HEK293T (cell line): ENCODE results near the gene PXK.

ENCODE experiments used
- CTCF ChIA-PET: fragments of 350-600 bp; formaldehyde crosslinking; extraction: SDS; loops from one replicate; lab custom pipeline; 2021; ENCODE audit warnings: antibody characterized with exemption, inconsistent platforms; lab: Yijun Ruan, JAX
- POLR2A ChIA-PET: fragments of 350-600 bp; formaldehyde crosslinking; extraction: SDS; loops from one replicate; lab custom pipeline; 2020; ENCODE audit warnings: antibody characterized with exemption, inconsistent platforms; lab: Yijun Ruan, JAX
- DNase-seq: peaks from one replicate; pipeline ENCODE4 v3.0.0; 2012; ENCODE audit warnings: mixed read lengths; ENCODE audit errors: extremely low spot score
- ARNT ChIP-seq: fragments of 450-650 bp; IDR thresholded peaks from 2 replicates; pipeline ENCODE4 v1.6.1; 2017; ENCODE audit warnings: mild to moderate bottlenecking
- BHLHE40 ChIP-seq: fragments of 450-650 bp; IDR thresholded peaks from 2 replicates; pipeline ENCODE4 v1.6.1; 2016; ENCODE audit warnings: mild to moderate bottlenecking, moderate library complexity, borderline replicate concordance
- CTBP1 ChIP-seq: fragments of 450-650 bp; IDR thresholded peaks from 2 replicates; pipeline ENCODE4 v1.6.1; 2016; ENCODE audit warnings: borderline replicate concordance
- ELF4 ChIP-seq: fragments of 450-650 bp; IDR thresholded peaks from 2 replicates; pipeline ENCODE4 v1.6.1; 2017; ENCODE audit warnings: antibody characterized with exemption
- FOXA1 ChIP-seq: fragments of 450-650 bp; IDR thresholded peaks from 2 replicates; pipeline ENCODE4 v1.6.1; 2016; ENCODE audit warnings: mild to moderate bottlenecking
- FOXK2 ChIP-seq: fragments of 450-650 bp; IDR thresholded peaks from 2 replicates; pipeline ENCODE4 v1.6.1; 2016; ENCODE audit warnings: mild to moderate bottlenecking
- FOXM1 ChIP-seq: fragments of 450-650 bp; IDR thresholded peaks from 2 replicates; pipeline ENCODE4 v1.6.1; 2017; ENCODE audit warnings: mild to moderate bottlenecking, borderline replicate concordance
- HDGF ChIP-seq: fragments of 450-650 bp; IDR thresholded peaks from 2 replicates; pipeline ENCODE4 v1.6.1; 2017; ENCODE audit warnings: antibody characterized with exemption, borderline replicate concordance
- L3MBTL2 ChIP-seq: fragments of 450-650 bp; conservative IDR thresholded peaks from 2 replicates; pipeline ENCODE4 v1.6.1; 2016; ENCODE audit warnings: mild to moderate bottlenecking
- LEF1 ChIP-seq: fragments of 450-650 bp; IDR thresholded peaks from 2 replicates; pipeline ENCODE4 v1.6.1; 2017; ENCODE audit warnings: mild to moderate bottlenecking, borderline replicate concordance
- NFRKB ChIP-seq: fragments of 450-650 bp; IDR thresholded peaks from 2 replicates; pipeline ENCODE4 v1.6.1; 2016; ENCODE audit warnings: mild to moderate bottlenecking, moderate library complexity
- SP1 ChIP-seq: fragments of 450-650 bp; IDR thresholded peaks from 2 replicates; pipeline ENCODE4 v1.6.1; 2017
- SUZ12 ChIP-seq: fragments of 450-650 bp; IDR thresholded peaks from 2 replicates; pipeline ENCODE4 v1.6.1; 2016; ENCODE audit warnings: mild to moderate bottlenecking
- TARDBP ChIP-seq: fragments of 450-650 bp; IDR thresholded peaks from 2 replicates; pipeline ENCODE4 v1.6.1; 2016
- ZNF384 ChIP-seq: fragments of 450-650 bp; IDR thresholded peaks from 2 replicates; pipeline ENCODE4 v1.6.1; 2016
- TF ChIP-seq, protein P1 (sequence below): fragments of 450-650 bp; IDR thresholded peaks from 2 replicates; pipeline ENCODE4 v1.6.1; 2016

PXK gene

DNA sequence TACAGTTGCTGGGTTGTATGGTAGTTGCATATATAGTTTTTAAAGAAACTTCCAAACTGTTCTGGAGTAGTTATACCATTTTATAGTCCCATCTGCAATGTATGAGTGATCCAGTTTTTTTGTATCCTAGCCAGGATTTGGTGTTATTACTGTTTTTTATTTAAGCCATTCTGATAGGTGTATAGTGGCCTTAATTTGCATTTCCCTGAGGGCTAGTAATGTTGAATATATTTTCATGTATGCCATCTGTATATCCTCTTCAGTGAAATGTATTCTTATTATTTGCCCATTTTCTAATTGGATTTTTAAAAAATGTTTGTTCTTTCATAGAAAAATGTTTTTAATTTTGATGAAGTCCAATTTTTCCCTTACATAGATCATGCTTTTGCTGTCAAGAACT is 29.2 kb downstream of the PXK start:
- ChIA-PET POLR2A (no interaction called here), CTCF (no interaction called here)
- TF ChIP-seq ZNF384 (no peak), NFRKB (no peak), FOXK2 (no peak), HDGF (no peak), FOXM1 (no peak), LEF1 (no peak), BHLHE40 (no peak), ARNT (no peak), TARDBP (no peak), SUZ12 (no peak), ELF4 (no peak), SP1 (no peak), FOXA1 (no peak)
- TF ChIP-seq, protein P1, sequence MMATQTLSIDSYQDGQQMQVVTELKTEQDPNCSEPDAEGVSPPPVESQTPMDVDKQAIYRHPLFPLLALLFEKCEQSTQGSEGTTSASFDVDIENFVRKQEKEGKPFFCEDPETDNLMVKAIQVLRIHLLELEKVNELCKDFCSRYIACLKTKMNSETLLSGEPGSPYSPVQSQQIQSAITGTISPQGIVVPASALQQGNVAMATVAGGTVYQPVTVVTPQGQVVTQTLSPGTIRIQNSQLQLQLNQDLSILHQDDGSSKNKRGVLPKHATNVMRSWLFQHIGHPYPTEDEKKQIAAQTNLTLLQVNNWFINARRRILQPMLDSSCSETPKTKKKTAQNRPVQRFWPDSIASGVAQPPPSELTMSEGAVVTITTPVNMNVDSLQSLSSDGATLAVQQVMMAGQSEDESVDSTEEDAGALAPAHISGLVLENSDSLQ, result no peak
- DNase-seq, result no peak

DNA sequence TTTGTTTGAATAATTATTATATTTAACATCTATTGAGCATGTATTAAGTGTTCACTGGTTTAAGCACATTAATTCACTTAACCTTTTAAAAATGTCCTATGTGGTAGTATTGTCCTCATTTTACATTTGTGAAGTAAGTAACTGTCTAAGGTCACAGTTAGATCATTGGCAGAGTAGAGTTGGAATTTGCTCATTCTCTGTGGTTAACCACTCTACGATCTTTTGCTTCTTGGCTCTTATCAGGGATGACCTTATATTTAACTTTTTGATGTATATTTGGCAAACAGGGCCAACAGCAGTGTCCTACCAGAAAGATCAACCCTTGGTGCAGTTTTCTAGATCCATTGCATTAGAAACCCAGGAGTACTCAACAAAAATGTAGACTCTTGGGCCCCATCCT is 34.0 kb downstream of the PXK start:
- POLR2A ChIA-PET, result no interaction called here
- DNase-seq, result no peak

DNA sequence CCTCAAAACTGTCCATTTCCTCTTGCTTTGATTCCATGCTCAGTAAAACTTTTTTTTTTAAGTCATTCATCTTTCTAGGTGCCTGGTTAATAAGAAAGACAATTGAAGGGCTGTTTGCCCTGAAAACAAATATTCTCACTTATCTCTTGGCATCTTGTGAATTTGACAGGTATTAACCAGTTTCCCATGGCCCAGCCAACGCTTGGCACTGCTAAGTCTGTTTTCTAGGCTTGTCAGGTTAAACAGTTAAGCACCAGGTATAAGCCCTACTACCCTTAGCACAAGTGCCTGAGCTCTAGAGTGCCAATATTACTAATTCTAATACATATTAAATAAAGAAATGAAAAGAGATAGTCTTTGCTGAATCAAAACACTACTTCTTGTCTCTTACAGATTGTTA is 36.3 kb downstream of the PXK start:
- no peak for DNase-seq
- TF ChIP-seq FOXA1 (no peak), HDGF (no peak), BHLHE40 (no peak), FOXK2 (no peak), L3MBTL2 (no peak)
- POLR2A ChIA-PET, result no interaction called here
- CTCF ChIA-PET, result no interaction called here

More for the DNA sequence above, 34.0 kb downstream of the PXK start:
- CTCF ChIA-PET, result no interaction called here
- TF ChIP-seq SP1 (no peak), CTBP1 (no peak), TARDBP (no peak)

DNA sequence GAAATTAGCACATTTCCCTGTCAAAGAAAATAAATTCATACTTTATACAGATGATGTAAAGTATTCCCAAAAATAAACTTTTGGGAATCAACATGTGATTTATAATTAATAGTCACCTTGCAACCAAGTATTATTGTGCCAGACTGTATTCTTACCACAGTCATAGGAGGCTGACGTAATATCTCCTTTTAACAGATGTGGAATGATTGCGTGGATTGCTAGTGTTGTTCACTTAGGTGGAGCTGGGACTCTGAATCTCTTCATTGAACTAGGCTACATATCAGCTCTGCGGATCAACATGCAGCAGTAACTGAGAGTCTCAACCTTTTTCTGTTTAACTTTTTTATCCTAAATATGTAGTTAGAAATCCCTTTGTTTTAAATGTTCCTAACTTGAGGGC is 37.2 kb downstream of the PXK start:
- ChIA-PET POLR2A (no interaction called here), CTCF (no interaction called here)
- TF ChIP-seq ZNF384 (no peak), ARNT (no peak), BHLHE40 (no peak), SUZ12 (no peak), SP1 (no peak), FOXA1 (no peak), FOXK2 (no peak), TARDBP (no peak), LEF1 (no peak), L3MBTL2 (no peak), HDGF (no peak), CTBP1 (no peak), NFRKB (no peak), ELF4 (no peak), FOXM1 (no peak)
- TF ChIP-seq, protein P1, result no peak
- DNase-seq, result no peak

DNA sequence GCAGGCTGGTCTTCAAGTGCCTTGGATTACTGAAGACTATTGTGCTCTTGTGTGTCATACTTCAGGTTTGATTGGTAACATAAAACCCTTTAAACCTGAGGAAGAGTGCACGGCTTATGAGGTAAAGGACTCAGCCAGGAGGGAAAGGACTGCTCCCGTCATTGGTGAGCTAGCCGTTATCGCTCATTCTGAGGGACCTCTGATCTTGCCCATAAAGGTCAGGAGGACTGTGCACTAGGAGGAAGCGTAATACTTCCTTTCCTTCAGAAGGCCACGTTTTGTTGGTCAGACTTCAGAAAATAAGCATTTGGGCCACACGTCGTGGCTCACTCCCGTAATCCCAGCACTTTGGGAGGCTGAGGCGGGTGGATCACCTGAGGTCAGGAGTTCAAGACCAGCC is 37.7 kb downstream of the PXK start:
- CTCF ChIA-PET, result no interaction called here
- POLR2A ChIA-PET, result no interaction called here
- TF ChIP-seq ZNF384, result no peak
- TF ChIP-seq BHLHE40, result no peak
- no peak for TF ChIP-seq CTBP1
- no peak for TF ChIP-seq FOXA1
- TF ChIP-seq NFRKB, result no peak
- TF ChIP-seq L3MBTL2, result no peak
- TF ChIP-seq HDGF, result no peak
- TF ChIP-seq, protein P1, result no peak
- TF ChIP-seq TARDBP, result no peak
- no peak for TF ChIP-seq SUZ12
- TF ChIP-seq FOXM1, result no peak
- no peak for TF ChIP-seq LEF1
- no peak for TF ChIP-seq ELF4
- no peak for TF ChIP-seq SP1
- TF ChIP-seq FOXK2, result no peak
- no peak for TF ChIP-seq ARNT
- no peak for DNase-seq

DNA sequence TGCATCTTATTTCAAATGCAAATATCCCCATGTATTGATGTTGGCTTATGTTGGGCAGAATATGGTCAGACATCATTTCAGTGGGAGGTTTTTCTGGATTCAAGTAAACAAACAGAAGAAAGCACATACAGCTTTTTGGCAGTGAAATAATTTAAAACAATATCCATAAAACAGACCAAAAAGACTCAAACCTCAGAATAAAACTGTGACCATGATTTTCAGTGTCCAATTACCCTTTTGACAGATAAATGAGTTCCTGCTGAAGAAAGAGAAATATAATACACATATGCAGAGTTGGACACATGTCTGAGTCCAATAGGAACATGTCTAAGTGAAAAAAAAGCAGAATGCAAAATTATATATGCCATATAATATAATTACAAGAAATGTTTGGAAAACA is 39.1 kb downstream of the PXK start:
- CTCF ChIA-PET, result interaction anchor here (0.6 kb wide), 1 partner anchor 27 kb away, joined by 3 read pairs; no protein-coding TSS in a partner anchor
- POLR2A ChIA-PET, result no interaction called here
- no peak for DNase-seq
- TF ChIP-seq CTBP1 (no peak), ZNF384 (no peak), LEF1 (no peak), SP1 (no peak), ELF4 (no peak), HDGF (no peak), L3MBTL2 (no peak), NFRKB (no peak), FOXK2 (no peak), BHLHE40 (no peak)
- TF ChIP-seq, protein P1, result no peak
